Activated T-helper 17 cell treated with anti-CD3 and anti-CD28 coated beads, Interleukin-2, amount 50 U/mL, for 72 hours (primary cell): ENCODE results near the gene OR10C1. TPM values are rescaled to one million over a fixed set of nuclear protein-coding genes. Genes with fewer than 3 reads are reported as not detected.

Source experiments
- ATAC-seq: fragments of 150-1000 bp; cut with Tn5 transposase; replicated peaks from 2 replicates; pipeline ENCODE4 v1.10.0; 2021; ENCODE audit warnings: mild to moderate bottlenecking, moderate library complexity
- H3K27ac Mint-ChIP-seq: one replicate; pipeline ENCODE4 v1.8.0; 2022; ENCODE audit warnings: mixed read lengths
- H3K27me3 Mint-ChIP-seq: one replicate; pipeline ENCODE4 v1.8.0; 2022; ENCODE audit warnings: mixed read lengths
- H3K36me3 Mint-ChIP-seq: one replicate; pipeline ENCODE4 v1.8.0; 2022; ENCODE audit warnings: low read depth, mild to moderate bottlenecking, mixed read lengths
- H3K4me1 Mint-ChIP-seq: one replicate; pipeline ENCODE4 v1.8.0; 2022; ENCODE audit warnings: mixed read lengths
- H3K4me3 Mint-ChIP-seq: one replicate; pipeline ENCODE4 v1.8.0; 2022; ENCODE audit warnings: mild to moderate bottlenecking, mixed read lengths
- H3K9me3 Mint-ChIP-seq: one replicate; pipeline ENCODE4 v1.8.0; 2022; ENCODE audit warnings: mixed read lengths
- total RNA-seq, 2 donors: library from RNA; stranded (reverse); gene quantifications; one replicate each; pipeline ENCODE4 v1.2.3, GENCODE V29; 2022

Gene OR10C1
- total RNA-seq, 2 donors from 2014 or later, result not detected

DNA sequence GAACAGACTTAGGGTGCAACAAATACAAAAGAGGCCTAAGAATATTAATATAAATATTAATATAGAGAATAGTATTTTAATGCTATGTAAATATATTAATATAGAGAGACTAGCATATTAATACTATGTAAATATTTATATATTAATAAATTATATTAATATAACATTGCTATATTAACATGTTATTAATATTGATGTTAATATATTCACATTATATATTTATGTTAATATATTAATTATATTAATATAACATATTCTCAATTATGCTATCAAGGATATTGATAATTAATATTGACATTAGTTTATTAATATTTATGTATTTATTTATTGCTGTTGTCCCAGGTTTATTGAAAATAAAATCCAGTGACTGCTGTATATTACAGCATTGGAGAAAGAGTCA, 49.8 kb downstream of the OR10C1 start:
- H3K4me3 Mint-ChIP-seq, result no peak overlapping the region
- no peaks in the 10 kb centered on the region for H3K9me3 Mint-ChIP-seq
- no peaks in the 10 kb centered on the region for H3K36me3 Mint-ChIP-seq
- peaks cover 20% of the 10 kb centered on the region for H3K27me3 Mint-ChIP-seq
- no peak overlapping the region for H3K27ac Mint-ChIP-seq
- H3K4me1 Mint-ChIP-seq, result no peaks in the 10 kb centered on the region
- no peak for ATAC-seq

DNA sequence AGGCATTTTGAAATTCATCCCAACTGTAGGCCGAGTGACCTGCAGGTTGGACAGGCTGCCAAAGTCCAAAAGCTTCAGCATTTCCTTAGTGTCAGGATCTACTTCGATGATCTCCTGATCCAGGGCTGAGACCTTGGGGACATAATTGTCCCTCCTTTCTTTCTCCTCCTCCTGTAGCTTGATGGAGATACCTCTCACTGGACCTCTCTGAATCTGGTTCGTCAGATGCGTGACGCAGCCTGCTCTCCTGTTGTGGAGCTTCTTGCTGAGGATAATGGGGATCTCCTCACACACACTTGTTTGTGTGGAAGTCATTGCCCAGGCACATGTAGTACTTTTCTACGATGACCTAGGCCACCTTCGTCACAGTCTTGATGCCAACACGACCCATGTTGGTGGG, 50.2 kb downstream of the OR10C1 start:
- no peak overlapping the region for H3K4me3 Mint-ChIP-seq
- peaks cover 20% of the 10 kb centered on the region for H3K27me3 Mint-ChIP-seq
- no peak overlapping the region for H3K27ac Mint-ChIP-seq
- no peaks in the 10 kb centered on the region for H3K36me3 Mint-ChIP-seq
- no peaks in the 10 kb centered on the region for H3K4me1 Mint-ChIP-seq
- H3K9me3 Mint-ChIP-seq, result no peaks in the 10 kb centered on the region
- no peak for ATAC-seq

DNA sequence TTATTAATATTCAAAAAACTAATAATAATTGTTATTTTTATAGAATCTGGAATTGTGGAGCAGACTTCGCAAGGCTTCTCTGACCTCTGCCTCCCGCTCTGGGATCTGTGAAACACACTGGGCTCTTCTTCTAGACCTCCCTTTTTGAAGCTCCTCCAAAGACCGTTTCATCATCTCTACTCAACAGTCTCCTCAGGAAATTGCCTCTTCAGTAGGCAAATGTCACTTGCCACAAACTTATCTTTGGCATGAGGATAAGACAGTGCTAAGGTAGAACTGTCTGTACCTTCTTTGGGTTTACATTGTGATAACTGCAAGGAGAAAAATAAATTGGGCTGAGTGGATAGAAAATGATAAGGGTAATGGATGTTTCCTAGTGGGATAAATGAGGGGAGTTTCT, 50.9 kb downstream of the OR10C1 start:
- H3K4me3 Mint-ChIP-seq, result no peak overlapping the region
- ATAC-seq, result no peak
- peaks cover 16% of the 10 kb centered on the region for H3K27me3 Mint-ChIP-seq
- no peaks in the 10 kb centered on the region for H3K36me3 Mint-ChIP-seq
- no peaks in the 10 kb centered on the region for H3K4me1 Mint-ChIP-seq
- H3K9me3 Mint-ChIP-seq, result no peaks in the 10 kb centered on the region
- no peak overlapping the region for H3K27ac Mint-ChIP-seq

DNA sequence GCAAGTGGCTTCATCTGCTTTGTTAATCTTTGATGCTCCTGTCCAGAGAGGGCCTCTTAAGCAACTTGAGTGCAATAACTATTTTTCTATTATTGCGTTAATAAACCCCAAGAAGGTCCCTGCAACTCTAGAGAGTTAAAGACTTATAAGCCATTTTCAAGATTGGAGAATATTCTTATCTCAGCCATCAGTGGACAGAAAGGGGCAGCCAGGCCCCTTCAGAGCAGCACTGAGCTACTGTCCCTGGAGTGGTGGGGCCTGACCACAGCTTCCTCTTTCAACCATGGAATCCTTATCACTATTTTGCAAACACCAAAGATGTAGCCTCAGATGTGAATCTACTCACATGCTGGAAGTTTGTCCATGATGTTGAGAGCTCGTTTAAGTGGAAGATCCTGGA, 51.4 kb downstream of the OR10C1 start:
- ATAC-seq, result no peak
- H3K27me3 Mint-ChIP-seq, result peaks cover 15% of the 10 kb centered on the region

More for the DNA sequence above, 51.4 kb downstream of the OR10C1 start:
- no peaks in the 10 kb centered on the region for H3K9me3 Mint-ChIP-seq
- no peak overlapping the region for H3K27ac Mint-ChIP-seq
- no peak overlapping the region for H3K4me3 Mint-ChIP-seq
- no peaks in the 10 kb centered on the region for H3K36me3 Mint-ChIP-seq
- H3K4me1 Mint-ChIP-seq, result no peaks in the 10 kb centered on the region

Other genes starting within 250 kb of the OR10C1 start
- not detected for gene OR14J1, start 137.6 kb upstream of the OR10C1 start, total RNA-seq
- not detected for gene OR5V1, start 70.4 kb upstream of the OR10C1 start, total RNA-seq
- gene OR12D3, start 64.0 kb upstream of the OR10C1 start, total RNA-seq, result not detected
- gene OR12D2, start 43.7 kb upstream of the OR10C1 start, total RNA-seq, result not detected
- not detected for gene OR12D1, start 24.4 kb upstream of the OR10C1 start, total RNA-seq
- not detected for gene OR11A1, start 17.8 kb downstream of the OR10C1 start, total RNA-seq
- not detected for gene OR2H1, start 17.8 kb downstream of the OR10C1 start, total RNA-seq
- gene MAS1L, start 48.6 kb downstream of the OR10C1 start, total RNA-seq, result not detected
- gene UBD, start 120.4 kb downstream of the OR10C1 start, total RNA-seq, result 1 to 10 TPM in 1 of 2 donors, under 1 TPM in 1; 0.84 to 3.7 TPM
- not detected for gene OR2H2, start 145.8 kb downstream of the OR10C1 start, total RNA-seq
- 10 to 100 TPM; 19.3 to 46.1 TPM for gene GABBR1, start 193.9 kb downstream of the OR10C1 start, total RNA-seq
- gene MOG, start 217.8 kb downstream of the OR10C1 start, total RNA-seq, result not detected
- gene ZFP57, start 241.8 kb downstream of the OR10C1 start, total RNA-seq, result 1 to 10 TPM in 1 of 2 donors, not detected in 1; 2.6 TPM